CD4-positive, alpha-beta T cell treated with Interleukin-1 beta for 1 hour (primary cell): ENCODE results near the gene LSM3.

ENCODE experiments used
- DNase-seq, 2 donors: peaks; one replicate each; pipeline ENCODE4 v3.0.0-alpha.2; 2020 to 2022

LSM3 gene

GRCh38 chr3:14158370-14158769 lies 20.2 kb upstream of the LSM3 start:
- no peak for DNase-seq

GRCh38 chr3:14159426-14159825 lies 19.2 kb upstream of the LSM3 start:
- DNase-seq: no peak

GRCh38 chr3:14161282-14161681 lies 17.3 kb upstream of the LSM3 start:
- no peak for DNase-seq

GRCh38 chr3:14162178-14162577 lies 16.4 kb upstream of the LSM3 start:
- no peak for DNase-seq

- no peak for DNase-seq
These were observed 11.6 kb upstream of the LSM3 start for GRCh38 chr3:14166877-14167603.

- DNase-seq: no peak
These were observed 9.2 kb upstream of the LSM3 start for GRCh38 chr3:14169435-14169834.

- DNase-seq: no peak
These were observed 8.7 kb upstream of the LSM3 start for GRCh38 chr3:14169871-14170270.

GRCh38 chr3:14170531-14171159 lies 8.0 kb upstream of the LSM3 start:
- no peak for DNase-seq

GRCh38 chr3:14172496-14172895 lies 6.1 kb upstream of the LSM3 start:
- DNase-seq: no peak

GRCh38 chr3:14174483-14174882 lies 4.1 kb upstream of the LSM3 start:
- no peak for DNase-seq

- DNase-seq: peak; percentile 51 to 81
These were observed 3.1 kb upstream of the LSM3 start for GRCh38 chr3:14175383-14176037.

GRCh38 chr3:14177580-14178246 lies 904 bp upstream of the LSM3 start:
- DNase-seq: peak; percentile 1 to 20

- peak in 1 of 2 donors; percentile 11 for DNase-seq
These were observed 473 bp downstream of the LSM3 start for GRCh38 chr3:14179114-14179465.

- no peak for DNase-seq
These were observed 1.2 kb downstream of the LSM3 start for GRCh38 chr3:14179795-14180194.

- no peak for DNase-seq
These were observed 2.6 kb downstream of the LSM3 start for GRCh38 chr3:14181253-14181652.

GRCh38 chr3:14183015-14183577 lies 4.5 kb downstream of the LSM3 start:
- no peak for DNase-seq

GRCh38 chr3:14186854-14187458 lies 8.3 kb downstream of the LSM3 start:
- no peak for DNase-seq

- no peak for DNase-seq
These were observed 9.6 kb downstream of the LSM3 start for GRCh38 chr3:14188041-14188754.

- no peak for DNase-seq
These were observed 16.2 kb downstream of the LSM3 start for GRCh38 chr3:14194865-14195264.

- no peak for DNase-seq
These were observed 21.0 kb downstream of the LSM3 start for GRCh38 chr3:14199641-14200040.

- DNase-seq: no peak
These were observed 21.7 kb downstream of the LSM3 start for GRCh38 chr3:14200276-14200675.

GRCh38 chr3:14200841-14201240 lies 22.2 kb downstream of the LSM3 start:
- DNase-seq: no peak
